T-helper 9 cell (primary cell): ENCODE results near the gene NAA80.
"Not testable (repeated sequence)": the region's sequence is repeated elsewhere in the genome, so short reads cannot be mapped to it uniquely, and the experiment has no call there.

Experiments used
- DNase-seq: peaks from one replicate; pipeline ENCODE4 v3.0.0-alpha.2; 2020

The NAA80 gene

DNA sequence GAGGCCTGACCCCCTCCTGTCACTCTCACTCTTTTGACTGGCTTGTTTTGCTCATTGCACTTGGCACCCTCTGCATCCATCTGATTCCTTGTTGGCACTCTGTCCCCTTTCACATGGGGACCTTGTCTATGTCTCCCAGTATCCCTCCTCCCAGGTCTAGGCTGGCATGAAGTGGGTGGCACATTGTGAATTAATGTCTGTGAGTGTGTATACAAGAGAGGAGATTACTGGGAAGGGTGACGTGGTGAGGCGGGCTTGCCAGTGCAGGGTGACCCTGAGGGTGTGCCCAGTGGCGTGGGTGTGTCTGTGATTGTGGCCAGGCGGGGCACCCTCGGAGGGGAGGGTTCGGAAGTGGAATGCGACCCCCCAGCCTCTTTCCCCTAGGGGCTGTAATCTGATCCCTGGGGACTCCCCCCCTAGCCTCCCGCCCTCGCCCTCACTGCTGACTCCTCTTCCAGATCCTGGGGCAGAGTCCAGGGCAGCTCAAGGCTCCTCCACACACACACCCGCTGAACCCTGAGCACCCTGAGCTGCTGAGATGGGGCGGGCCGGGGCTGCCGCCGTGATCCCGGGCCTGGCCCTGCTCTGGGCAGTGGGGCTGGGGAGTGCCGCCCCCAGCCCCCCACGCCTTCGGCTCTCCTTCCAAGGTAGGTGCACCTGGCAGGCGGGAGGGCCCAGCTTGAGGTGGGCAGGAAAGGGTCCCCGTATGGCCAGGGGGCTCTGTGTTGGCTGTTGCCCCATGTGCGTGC lies 30.3 kb downstream of the NAA80 start, which contains the start of gene SEMA3B:
SEMA3B (plus strand) TSS at position 445 of the 749 bp plus-strand sequence; CDS start at position 539, 94 bp downstream.
- no peak for DNase-seq

DNA sequence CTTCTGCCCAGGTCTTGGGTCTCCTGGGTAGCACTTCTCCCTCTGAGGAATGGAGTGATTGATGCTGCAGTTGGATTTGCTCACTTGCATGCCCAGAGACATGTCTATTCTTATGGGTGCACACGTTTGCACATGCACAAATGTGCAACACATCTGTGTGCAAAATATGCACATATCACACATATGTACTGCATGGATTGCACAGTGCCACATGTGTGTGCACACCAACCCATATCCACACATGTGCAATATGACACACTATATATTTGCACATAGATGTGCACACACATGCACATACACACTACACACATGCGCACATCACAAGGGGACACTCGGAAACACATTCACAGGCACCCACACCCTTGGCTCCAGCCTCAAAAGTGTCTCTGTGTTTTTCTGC lies 30.9 kb downstream of the NAA80 start:
- DNase-seq = no peak

DNA sequence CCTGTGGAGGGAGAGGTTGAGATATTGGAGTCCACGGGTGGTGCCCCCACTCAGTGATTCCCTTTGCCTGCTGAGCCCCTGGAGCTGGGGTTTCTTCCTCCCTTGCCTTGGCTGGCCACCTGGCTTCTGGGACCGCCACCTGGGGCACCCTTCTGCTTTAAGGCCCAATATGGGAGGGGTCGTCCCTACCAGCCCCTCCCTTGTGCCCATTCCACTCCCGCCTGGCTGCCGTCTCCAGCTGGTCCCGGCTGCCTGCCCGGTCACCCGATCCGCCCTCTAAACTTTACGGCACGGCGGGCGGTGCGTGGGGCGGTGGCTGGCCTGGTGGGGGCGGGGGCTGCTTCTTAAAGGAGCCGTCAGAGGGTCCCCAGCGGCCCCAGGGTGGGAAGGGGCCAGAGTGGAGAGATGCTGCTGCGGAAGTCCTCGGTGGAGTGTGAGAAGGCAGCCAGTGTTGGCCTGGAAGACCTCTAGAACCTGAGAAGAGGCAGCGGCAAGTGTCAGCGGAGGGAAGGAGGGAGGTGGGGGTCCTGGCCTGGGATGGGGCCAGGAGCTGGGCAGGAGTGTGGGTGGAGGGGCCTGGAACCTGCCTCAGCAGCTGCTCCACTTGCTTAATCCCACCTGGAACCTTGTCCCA lies 31.8 kb downstream of the NAA80 start:
- no peak for DNase-seq

GRCh38 chr3:50266836-50267235 lies 32.4 kb downstream of the NAA80 start:
- no peak for DNase-seq

- DNase-seq = no peak
These were observed 33.2 kb downstream of the NAA80 start for GRCh38 chr3:50266017-50266416.

DNA sequence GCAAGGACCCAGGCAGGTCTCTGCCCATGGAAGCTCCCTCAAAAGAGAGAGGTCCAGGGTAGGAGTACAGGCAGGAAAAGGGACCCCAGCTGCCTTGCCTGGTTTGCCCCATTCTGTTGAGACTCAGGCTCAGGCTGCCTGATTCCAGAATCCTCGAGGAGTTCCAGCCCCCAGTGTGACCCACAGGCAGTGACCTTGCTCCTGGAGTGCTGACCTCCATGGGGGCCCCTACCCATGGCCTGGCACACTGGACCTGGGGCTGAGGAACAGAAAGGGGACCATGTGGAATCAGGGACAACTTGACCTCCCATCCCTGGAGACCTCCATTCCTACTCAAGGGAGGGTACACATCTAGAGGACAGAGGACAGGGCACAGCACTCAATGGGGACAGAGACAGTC lies 33.6 kb downstream of the NAA80 start:
- DNase-seq = no peak

GRCh38 chr3:50264964-50265485 lies 34.2 kb downstream of the NAA80 start:
- DNase-seq = no peak

DNA sequence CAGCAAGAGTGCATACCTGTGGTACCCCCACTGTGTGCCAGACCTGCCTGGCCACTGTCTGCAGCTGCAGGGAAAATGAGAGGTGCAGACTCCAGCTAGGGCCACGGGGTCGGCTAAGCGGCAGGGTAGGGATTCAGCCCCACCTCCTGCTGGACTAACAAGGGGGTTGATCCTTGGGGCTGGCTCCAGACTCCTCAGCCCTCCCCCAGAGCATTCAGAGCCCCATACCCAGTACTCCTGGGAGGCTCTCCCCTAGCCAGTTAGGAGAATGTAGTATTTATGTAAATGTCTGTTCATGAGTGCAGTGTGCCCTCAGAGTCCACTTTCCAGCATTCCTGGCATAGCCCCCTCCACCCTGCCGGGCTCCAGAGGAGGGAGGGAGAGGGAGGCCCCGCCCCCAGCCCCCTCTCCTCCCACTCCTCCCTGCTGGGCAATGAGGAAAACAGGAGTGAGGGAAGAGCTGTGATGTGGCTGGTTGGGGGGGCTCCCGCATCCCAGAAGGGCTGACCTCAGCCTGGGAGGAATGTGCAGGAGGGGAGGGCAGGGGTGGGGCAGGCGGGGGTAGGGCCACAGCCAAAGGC lies 34.7 kb downstream of the NAA80 start:
- DNase-seq = no peak

DNA sequence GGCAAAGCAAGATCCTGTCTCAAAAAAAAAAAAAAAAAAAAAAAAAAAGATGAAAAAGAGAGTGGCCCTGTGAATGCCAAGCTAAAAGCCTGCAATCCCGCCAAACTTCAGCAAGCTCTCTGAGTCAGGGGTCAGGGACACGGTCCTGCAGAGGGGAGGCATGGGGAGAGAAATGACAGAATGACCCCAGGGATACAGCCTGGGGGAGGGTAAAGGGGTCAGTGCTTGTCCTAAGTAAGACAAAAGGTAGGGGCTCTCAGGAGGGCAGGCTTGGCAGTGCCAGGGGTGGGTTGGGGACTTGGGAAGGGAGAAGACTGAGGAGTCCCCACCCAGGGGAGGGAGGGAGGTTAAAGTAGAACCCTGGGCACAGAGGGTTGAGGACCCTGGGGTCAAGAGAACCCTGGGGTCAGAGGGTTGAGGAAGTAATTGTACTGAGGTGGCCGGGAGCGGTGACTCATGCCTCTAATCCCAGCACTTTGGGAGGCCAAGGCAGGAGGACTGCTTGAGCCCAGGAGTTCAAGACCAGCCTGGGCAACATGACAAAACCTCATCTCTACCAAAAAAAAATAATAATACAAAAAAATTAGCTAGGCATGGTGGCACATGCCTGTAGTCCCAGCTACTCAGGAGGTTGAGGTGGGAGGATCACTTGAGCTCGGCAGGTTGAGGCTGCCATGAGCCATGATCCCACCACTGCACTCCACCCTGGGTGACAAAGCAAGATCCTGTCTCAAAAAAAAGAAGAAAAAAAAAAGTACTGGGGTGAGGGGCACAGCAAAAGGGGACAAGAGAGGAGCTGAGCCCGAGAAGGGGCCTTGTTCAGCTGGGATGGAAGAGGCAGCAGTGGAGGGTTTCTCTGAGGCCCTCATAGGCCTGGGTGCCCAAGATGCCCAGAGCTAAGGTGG lies 35.5 kb downstream of the NAA80 start:
- no peak for DNase-seq

DNA sequence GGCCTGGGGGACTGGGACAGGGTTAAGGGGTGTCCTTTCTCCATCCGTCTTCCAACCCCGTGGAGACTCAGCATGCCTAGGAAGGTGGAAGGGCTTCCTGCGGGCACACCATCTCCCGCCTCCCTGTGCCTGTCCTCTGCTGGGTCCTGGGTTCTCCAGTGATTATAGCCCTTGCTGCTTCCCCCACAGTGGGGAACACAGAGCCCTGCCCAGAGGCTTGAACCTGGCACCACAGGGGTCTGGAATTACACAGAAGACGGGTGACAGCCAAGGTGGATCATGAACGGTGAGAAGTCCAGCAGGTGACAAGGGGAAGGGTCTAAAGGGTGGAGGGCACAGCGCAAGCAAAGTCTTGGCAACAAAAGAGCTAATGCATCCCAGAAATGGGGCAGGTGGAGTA lies 36.4 kb downstream of the NAA80 start:
- no peak for DNase-seq

DNA sequence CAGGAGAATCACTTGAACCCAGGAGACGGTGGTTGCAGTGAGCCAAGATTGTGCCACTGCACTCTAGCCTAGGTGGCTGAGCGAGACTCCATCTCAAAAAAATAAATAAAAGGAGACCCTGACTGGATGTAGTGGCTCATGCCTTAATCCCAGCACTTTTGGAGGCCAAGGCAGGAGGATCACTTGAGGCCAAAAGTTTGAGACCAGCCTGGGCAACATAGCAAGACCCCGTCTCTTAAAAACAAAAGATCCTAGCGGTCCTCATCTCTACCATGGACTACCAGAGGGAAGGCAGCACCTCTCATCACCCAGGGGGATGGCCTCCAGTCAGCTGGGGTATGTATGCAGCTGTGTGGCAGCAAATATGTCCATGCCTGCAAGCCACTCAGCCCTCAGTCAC lies 37.0 kb downstream of the NAA80 start:
- not testable (repeated sequence) for DNase-seq

DNA sequence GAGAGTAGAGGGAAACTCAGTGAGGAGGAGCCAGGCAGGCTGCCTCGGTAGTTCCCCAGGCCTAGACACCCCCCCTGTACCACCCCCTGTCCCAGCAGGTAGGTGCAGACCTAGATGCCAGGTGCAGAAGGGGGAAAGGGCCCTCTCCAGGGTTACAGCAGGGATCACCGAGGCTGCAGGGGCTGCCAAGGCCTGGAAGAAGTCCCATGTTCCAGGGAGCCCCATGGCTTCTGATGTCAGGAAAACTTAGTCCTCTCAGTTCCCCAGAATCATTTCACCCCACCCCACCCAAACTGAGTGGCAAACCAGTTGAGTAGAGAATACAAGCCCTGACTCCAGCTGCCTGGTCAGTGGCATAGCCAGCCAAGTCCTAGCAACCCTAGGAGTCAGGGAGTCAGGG lies 37.7 kb downstream of the NAA80 start:
- DNase-seq = no peak

DNA sequence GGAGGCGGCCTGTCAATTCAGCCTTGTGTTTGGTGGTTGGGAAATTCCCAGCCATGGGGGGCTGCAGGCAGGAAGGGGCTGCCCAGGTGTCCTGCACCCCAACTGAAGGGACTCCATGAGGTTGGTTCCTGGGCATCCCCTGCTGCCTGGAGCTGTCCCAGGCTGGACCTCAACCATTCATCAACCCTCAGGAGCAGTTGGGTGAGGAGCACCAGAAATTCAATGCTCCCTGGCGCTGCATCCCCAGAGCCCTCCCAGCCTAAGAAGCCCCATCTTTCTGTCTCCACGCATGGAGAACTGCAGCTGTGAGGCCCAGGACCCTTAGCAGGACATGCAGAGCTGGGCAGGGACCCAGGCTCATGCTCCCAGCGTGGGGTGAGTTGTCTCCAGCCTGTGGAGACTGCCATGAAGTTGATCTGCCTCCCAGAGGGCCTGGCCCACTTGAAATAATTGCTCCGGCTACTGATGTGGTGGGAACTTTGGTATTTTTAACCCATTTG lies 38.2 kb downstream of the NAA80 start:
- DNase-seq = no peak

DNA sequence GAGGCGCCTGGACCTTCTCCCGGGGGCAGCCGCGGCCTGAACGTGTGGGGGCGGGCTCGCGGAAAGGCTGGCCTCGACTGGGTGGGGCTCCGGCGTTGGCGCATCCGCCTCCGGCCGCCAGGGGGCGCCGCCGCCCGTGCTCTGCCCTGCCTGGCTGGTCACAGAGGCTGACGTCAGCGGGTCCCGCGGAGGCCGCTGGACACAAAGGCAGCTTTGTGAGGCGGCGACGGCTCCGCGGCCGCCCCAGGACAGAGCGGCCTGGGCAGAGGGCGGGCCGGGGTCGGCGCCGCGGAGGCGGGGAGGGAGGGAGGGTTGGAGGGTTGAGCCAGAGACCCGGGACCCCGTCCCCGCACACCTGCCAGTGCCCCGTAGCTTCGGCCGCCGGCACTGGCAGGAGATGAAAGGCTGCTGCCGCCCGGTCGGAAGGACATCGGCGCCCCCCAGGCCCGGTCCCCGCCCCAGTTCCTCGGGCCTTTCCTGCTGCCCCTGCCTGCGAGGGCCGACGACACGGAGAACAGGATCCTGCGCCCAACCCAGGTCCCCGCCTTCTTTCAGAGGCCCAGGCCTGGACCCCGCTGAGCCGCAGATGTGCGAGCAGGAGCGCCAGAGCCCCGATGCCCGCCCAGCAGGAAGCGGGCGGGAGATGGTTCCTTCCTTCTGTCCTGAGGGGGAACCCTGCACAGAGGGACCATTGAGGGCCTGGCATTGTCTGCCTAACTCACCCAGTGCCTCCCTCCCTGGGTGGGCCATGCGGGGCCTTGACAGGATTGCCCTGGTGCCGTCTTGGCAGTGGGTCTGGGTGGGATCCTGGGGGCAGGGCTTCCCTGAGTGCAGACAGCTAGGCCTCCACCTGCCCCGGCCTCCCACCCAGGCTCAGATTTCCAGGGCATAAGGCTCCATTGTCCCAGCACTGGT lies 38.9 kb downstream of the NAA80 start:
- peak; percentile 79 for DNase-seq

GRCh38 chr3:50259432-50260026 lies 39.7 kb downstream of the NAA80 start:
- DNase-seq = no peak

GRCh38 chr3:50258979-50259378 lies 40.2 kb downstream of the NAA80 start:
- DNase-seq = no peak

DNA sequence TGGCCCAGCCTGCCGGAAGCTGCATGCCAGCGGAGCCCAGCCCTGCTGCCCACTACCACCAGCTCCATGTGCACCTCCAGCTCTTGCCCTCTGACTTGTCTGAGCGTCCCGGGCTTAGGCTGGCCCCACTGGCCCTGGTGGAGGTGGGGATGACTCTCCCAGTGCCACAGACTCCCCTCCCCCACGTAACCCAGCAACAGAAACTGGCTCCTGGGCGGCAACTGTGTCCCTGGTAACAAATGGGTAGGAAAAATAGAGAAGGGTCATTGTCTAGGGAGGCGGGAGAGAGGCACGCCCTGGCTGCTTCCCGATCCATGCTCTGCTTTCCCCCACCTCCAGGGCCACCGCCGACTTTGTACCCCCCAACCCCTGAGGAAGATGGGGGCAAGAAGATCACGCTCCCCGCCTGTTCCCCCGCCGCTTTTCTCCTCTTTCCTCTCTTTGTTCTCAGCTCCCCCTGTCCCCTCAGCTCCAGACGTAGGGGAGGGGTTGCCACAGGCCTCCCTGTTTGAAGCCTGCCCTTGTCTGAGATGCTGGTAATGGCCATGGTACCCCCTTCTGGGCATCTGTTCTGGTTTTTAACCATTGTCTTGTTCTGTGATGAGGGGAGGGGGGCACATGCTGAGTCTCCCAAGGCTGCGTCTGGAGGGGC lies 41.0 kb downstream of the NAA80 start:
- DNase-seq = no peak

- no peak for DNase-seq
These were observed 42.0 kb downstream of the NAA80 start for GRCh38 chr3:50256978-50257890.

DNA sequence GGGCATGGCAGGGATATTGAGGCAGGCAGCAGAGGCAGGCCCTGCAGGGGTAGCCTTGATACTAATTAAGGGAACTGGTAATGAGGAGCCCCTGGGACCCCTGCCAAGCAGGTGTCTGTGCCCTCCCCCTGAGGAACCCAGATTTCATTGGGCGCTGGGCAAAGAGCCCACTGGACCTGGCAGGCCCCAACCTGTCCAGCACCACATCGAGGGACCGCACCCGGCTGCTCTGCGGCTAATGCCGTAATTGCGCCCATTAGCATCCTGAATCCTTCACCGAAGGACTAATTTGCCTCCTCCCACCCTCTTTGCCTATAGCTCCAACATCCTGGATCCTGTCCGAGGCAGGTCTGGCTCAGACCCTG lies 44.0 kb downstream of the NAA80 start:
- DNase-seq = no peak
